Embryonic facial prominence (tissue), 1 donor: ENCODE results near the gene ARHGAP45.
"Not testable (repeated sequence)": the region's sequence is repeated elsewhere in the genome, so short reads cannot be mapped to it uniquely, and the experiment has no call there.

Experiments
- DNase-seq: peaks from one replicate; pipeline ENCODE4 v3.0.0-alpha.2; 2016; ENCODE audit errors: extremely low spot score

ARHGAP45 gene

DNA sequence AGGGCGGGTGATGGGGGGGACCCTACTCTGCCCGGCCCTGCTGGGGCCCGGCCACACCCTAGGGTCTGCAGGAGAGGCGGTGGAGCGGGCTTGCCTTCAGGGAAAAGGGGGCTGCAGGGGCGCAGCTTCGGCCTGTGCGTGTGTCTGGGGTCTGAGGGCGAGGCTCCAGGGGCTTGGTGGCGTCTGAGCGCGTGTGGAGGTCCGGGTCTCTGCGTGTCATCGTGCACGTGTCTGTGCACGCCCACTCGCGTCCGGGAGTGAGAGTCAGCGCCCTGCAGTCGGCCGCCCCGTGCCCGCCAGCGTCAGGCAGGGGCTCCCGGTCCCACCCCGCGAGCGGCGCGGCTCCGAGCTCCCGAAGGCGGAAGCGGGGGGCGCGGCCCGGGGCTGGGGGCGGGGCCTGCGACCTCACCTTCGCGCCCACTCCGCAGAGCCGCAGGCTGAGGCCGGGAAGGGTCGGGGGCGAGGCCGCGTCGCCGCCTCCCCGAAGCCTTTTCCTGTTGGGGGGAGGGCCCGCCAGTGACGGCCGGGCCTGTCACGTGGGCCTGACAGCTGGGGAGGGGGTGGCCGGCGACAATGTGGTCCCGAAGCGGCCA lies at the start of gene ARHGAP45:
Gene ARHGAP45, plus strand, starts transcription at position 420 of the 593 bp plus-strand sequence. CDS start 239 bp downstream, outside the sequence.
- no peak for DNase-seq

DNA sequence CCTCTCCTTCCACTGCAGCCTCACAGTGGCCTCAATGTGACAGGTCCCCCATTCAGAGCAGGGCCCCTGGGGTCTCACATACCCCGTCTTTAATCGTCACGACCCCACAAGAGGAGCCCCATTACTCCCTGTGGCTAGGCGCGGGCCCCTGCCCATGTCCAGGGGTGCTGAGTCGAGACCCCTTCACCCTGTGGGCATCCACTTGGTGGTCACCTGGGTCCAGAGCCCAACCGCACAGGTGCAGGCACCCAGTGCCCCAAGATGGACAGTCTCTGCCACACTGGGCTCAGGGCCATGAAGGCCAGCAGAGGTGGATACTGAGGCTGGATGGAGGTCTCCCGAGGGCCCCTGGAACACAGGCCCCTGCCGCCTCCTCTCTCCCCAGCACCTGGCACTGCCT lies 49.1 kb upstream of the ARHGAP45 start:
- DNase-seq: no peak

- no peak for DNase-seq
These were observed 48.6 kb upstream of the ARHGAP45 start for GRCh38 chr19:1018393-1018792.

GRCh38 chr19:1018932-1019615 lies 47.9 kb upstream of the ARHGAP45 start:
- DNase-seq: no peak

DNA sequence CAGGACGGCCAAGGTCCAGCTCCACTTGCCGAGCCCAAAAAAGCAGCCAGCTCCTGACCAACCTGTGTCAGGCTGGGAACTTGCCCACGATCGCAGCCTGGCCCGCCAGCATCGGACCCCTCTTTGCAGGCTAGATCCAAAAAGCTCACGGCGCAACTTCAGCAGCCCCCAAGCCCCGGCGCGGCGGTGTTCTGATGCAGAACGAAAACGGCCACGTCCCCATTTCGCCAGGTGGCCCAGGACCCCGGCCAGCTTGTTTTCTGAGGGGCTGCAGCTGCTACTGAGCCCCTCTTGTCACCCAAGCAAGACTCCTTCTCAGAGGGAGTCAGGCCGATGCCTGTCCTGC lies 47.4 kb upstream of the ARHGAP45 start:
- no peak for DNase-seq

DNA sequence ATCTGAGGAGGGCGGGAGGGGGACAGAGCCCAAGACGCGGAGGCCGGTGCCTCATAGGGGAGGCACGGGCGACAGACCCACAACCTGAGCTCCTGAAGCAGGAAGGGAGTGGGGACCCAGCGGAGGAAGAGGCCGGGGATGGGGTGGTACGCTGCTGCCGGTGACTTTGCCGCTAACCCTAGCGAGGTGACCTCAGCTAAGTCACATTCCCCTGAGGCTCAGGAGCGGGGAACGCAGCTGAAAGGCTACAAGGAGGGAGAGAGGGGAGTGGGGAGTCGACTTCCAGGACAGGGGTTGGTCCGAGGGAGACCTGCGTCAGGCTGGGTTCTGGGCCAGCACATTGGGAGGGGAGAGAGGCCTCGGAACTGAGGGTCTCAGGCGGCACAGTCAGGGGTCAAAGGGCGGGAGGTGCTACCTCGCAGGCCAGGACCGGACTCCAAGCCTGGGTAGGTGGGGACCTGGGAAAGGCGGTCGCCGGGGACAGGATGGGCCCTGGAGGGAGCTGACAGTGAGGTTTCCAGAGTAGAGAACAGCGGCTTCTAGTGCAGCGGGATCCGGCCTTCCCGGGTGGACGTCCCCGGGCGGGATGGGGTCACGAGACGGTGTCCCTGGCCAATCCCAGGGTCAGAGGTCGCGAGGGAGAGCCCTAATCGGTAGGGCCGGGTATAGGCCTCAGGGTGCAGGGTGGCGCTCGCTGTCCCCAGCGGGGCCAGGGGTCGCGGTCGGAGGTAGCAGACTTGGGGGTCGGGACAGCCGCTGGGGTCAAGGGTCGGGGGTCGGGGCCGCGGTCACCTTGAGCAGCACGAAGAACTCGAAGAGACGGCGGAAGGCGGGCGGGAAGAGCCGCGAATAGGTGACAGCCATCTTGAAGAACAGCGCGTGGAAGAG lies 46.7 kb upstream of the ARHGAP45 start:
- no peak for DNase-seq

DNA sequence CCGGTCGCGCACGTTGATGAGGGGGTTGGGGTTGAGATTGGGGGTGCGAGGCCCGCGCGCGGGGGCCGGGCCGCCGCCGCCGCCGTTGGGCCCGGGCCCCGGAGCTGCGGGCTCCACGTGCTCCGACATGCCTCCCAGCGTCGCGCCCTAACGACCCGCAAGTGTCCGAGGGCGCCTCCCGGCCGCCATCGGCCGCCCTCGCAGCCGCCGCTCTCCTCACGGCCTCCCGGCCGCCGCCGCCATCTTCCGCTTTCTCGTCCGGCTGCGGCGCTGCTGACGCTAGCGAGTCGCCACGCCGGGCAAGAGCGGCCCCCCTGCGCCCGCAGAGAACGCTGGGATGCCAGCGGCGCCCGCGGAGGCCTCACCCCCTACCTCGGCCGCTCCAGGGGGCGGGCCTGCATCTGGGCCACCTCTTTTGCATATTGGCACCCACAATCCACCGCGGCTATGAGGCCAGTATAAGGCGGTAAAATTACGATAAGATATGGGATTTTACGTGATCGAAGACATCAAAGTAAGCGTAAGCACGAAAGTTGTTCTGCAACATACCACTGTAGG lies 46.0 kb upstream of the ARHGAP45 start, which contains the start of gene TMEM259:
Gene TMEM259, minus strand, starts transcription at position 256 of the 558 bp plus-strand sequence. Its CDS starts 127 bp downstream, at position 129.
- DNase-seq: peak; percentile 94

DNA sequence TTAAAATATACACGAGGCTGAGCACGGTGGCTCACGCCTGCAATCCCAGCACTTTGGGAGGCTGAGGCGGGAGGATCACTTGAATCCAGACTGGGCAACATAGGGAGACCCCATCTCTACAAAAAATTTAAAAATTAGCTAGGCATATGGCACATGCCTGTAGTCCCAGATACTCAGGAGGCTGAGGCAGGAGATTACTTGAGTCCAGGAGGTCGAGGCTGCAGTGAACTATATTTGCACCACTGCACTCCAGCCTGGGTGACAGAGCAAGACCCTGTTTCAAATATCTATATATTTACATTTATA lies 43.1 kb upstream of the ARHGAP45 start:
- not testable (repeated sequence) for DNase-seq

GRCh38 chr19:1025080-1025479 lies 41.9 kb upstream of the ARHGAP45 start:
- not testable (repeated sequence) for DNase-seq

GRCh38 chr19:1025960-1026782 lies 40.8 kb upstream of the ARHGAP45 start, which contains the start of gene CNN2:
TSS of gene CNN2 (plus strand) at chr19:1026608. CDS start at chr19:1026662, 54 bp downstream.
- peak; percentile 73 for DNase-seq

DNA sequence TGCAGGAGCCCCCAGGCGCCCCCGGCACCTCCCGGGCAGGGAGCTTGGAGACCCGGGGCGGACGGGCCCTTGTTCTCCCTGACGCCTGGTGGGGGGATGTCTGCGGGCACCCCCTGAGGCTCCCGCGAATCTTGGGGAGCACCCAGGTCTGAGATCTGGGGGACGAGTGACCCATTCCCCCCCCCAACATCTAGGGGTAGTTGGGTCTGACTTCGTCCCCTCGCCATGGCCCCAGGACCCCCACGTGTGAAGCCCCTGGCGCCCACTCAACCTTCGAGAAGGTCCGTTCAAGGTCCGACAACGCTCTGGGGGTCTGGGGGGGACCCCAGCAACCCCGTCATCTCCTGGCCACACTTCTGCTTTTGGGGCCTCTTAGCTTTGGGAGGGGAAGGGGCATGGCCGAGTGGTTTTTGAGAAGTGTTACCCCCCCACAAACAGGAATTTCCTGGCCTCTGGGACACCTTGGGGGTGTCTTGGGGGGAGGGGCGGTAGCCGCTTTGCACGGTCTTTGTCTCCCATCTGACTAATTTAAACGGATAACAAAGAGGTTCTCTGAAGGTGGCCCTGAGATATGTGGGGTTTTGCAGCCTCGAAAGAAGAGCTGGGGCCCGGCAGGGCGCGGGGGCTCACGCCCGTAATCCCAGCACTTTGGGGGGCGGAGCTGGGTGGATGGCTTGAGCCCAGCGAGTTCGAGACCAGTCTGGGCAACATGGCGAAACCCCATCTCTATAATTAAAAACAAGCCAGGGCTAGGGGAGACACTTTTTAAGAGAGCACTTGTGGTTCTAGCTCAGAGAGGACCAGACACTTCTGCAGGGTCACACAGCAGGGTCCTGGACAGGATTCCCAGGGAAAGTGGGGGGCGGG lies 40.0 kb upstream of the ARHGAP45 start:
- DNase-seq: no peak

DNA sequence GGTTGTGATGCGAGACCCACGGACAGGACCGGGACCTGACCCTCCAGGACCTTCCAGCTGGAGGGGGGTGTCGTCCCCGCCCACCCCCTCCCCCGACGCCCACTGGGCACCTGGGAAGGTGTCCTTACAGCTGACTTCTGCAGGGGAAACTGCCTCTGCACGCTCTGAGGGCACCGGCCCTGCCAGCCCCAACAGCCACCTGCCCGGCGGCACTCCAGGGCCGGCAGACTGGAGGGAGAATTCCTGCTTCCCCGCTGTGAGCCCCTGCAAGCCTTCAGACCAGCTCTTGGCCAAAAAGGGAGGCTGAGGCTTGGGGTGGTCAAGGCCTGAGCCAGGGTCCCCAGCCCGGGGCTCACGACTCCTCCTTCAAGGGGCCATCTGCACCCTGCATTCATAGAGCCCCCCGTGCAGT lies 39.3 kb upstream of the ARHGAP45 start:
- no peak for DNase-seq

GRCh38 chr19:1028062-1028926 lies 38.7 kb upstream of the ARHGAP45 start:
- DNase-seq: peak; percentile 76

GRCh38 chr19:1032264-1032867 lies 34.6 kb upstream of the ARHGAP45 start:
- no peak for DNase-seq

DNA sequence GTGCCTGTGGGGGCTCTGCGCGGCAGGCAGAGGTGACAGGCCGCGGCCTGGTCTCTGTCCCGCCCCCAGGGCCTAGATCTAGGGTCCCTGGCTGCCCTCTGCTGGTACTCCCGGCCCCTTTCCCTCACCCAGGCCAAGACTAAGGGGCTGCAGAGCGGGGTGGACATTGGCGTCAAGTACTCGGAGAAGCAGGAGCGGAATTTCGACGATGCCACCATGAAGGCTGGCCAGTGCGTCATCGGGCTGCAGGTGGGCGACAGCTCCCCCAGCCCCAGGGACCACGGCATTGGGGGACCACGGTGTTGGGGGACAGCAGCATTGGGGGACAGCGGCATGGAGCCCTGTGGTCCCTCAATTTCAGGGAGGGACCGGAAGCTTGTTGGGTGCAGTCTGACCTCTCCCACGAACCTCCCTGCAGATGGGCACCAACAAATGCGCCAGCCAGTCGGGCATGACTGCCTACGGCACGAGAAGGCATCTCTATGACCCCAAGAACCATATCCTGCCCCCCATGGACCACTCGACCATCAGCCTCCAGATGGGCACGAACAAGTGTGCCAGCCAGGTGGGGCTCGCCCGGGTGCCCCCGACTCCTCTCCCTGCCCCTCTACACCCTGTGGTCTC lies 30.9 kb upstream of the ARHGAP45 start:
- DNase-seq: no peak

- DNase-seq: no peak
These were observed 29.3 kb upstream of the ARHGAP45 start for GRCh38 chr19:1037621-1038064.

DNA sequence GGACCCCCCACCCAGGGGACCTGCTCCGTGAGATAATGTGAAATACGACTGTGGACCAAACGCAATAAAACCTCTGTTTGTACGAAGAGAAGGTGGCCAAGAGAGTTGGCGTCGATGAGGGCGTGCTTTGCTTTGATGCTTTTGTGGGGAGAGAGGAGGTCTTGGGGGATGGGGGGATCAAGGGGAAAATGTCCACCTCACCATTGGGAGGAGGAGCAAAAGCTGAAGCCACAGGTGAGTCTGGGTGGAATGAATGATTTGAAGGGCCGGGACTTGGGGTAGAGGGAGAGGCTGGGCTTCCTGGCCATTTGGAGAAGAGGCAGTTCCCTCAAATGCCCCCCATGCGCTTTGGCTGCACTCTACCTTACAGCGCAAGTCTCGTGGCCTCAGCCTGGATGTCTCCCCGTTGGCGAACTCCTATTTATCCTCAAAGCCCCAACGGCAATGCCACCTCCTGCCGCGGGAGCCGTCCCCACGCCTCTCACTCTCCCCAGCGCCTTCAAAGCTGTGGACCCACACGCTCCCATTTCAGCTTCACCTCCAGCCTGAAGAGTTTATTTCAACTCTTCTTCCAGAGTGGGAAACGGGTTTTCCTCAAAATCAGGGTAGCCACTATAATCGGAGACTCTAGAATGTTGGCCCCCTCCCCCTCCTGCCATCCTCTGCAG lies 27.9 kb upstream of the ARHGAP45 start:
- no peak for DNase-seq
